NCI-H748 (cell line): ENCODE results near the gene AMBRA1.

Experiments
- DNase-seq: peaks from one replicate; lab custom pipeline; 2025; ENCODE audit not compliant: unreplicated experiment; lab: John Stamatoyannopoulos, UW

Gene AMBRA1

GRCh38 chr11:46593550-46594373 lies at the start of gene AMBRA1:
TSS of gene AMBRA1 (minus strand) at chr11:46594023. CDS start at chr11:46548380, 45,643 bp downstream.
- DNase-seq = peak; percentile 86

DNA sequence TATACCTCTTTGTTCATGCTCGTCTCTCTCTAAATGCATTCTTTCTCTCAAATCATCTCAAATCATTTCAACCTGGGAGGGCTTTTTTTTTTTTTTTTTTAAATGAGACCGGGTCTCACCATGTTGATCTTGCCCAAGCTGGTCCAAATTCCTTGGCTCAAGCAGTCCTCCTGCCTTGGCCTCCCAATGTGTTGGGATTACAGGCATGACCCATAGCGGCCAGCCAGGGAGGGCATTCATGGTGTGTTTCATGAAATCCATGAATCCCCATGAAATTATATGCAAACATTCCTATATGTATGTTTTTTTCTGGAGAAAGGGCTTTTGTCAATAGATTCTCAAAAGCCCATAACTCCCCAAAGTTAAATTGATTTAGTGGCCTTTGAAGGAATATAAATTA lies 49.7 kb upstream of the AMBRA1 start:
- DNase-seq = no peak

GRCh38 chr11:46642627-46643335 lies 49.0 kb upstream of the AMBRA1 start:
- DNase-seq = no peak

DNA sequence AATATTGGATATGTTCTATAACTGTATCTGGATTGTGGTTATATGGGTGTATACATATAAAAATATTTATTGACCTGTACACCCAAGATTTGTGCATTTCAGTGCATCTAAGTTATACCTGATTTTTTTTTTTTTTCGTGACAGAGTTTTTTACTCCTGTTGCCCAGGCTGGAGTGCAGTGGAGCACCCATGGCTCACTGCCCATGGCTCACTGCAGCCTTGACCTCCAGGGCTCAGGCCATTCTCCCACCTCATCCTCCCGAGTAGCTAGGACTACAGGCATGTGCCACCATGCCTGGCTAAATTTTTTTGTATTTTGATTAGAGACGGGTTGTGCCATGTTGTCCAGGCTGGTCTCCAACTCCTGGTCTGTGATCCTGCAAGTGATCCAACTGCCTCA lies 47.8 kb upstream of the AMBRA1 start:
- no peak for DNase-seq

GRCh38 chr11:46640036-46640788 lies 46.4 kb upstream of the AMBRA1 start:
- DNase-seq = no peak

- DNase-seq = no peak
These were observed 45.5 kb upstream of the AMBRA1 start for GRCh38 chr11:46639197-46639839.

GRCh38 chr11:46637546-46637945 lies 43.7 kb upstream of the AMBRA1 start:
- no peak for DNase-seq

GRCh38 chr11:46635557-46636139 lies 41.8 kb upstream of the AMBRA1 start:
- no peak for DNase-seq

- no peak for DNase-seq
These were observed 39.7 kb upstream of the AMBRA1 start for GRCh38 chr11:46633291-46634217.

DNA sequence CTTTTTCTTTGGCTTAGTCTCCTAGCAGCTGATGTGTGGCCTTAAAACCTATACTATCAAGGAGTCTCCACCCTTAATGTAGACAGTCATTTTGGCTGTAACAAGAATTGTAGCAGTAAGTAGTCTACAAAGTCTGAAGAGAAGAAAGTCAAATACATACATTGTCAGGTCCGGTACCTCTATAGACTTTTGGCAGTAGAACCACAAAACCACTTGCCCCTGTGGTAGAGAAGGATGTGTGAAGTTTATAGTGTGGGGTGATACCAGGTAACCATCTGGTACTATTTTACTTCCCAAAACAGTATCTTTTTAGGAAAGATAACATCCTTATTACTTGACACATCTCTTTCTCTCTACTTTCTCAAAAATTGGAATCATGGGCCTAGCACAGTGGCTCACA lies 38.7 kb upstream of the AMBRA1 start:
- DNase-seq = no peak

GRCh38 chr11:46631676-46632075 lies 37.9 kb upstream of the AMBRA1 start:
- no peak for DNase-seq

GRCh38 chr11:46630237-46630636 lies 36.4 kb upstream of the AMBRA1 start:
- no peak for DNase-seq

DNA sequence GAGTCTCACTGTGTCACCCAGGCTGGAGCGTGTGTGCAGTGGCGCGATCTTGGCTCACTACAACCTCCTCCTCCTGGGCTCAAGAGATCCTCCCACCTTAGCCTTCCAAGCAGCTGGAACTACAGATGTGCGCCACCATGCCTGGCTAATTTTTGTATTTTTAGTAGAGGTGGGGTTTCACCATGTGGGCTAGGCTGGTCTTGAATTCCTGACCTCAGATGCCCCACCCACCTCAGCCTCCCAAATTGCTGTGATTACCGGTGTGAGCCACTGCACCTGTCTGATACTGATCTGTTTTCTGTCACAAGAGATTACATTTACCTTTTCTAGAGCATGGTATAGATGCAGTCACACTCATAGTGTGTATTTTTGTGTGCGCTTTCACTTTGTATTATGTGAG lies 35.1 kb upstream of the AMBRA1 start:
- no peak for DNase-seq

GRCh38 chr11:46625406-46625805 lies 31.6 kb upstream of the AMBRA1 start:
- no peak for DNase-seq

DNA sequence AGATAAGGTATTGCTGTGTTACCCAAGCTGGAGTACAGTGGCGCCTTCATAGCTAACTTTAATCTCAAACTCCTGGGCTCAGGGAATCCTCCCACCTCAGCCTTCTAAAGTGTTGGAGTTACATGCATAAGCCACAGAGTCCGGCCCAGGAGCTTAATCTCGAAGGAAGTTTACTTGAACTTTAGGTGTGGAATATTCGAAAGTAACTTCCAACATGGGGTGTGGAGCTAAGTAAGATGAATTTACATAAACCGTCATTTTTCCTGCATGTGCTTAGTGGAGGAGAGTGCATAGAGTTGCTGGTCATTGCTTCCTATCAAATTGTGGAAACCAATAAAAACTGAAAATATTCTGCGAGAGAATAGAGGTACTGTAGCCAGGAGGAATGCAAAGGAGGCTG lies 25.0 kb upstream of the AMBRA1 start:
- no peak for DNase-seq

- no peak for DNase-seq
These were observed 24.1 kb upstream of the AMBRA1 start for GRCh38 chr11:46617972-46618314.

GRCh38 chr11:46617134-46617971 lies 23.5 kb upstream of the AMBRA1 start, which contains the start of the genes ATG13 and HARBI1:
TSS of gene ATG13 (plus strand) at chr11:46617553. CDS start at chr11:46644292, 26,739 bp downstream.
TSS of gene HARBI1 (minus strand) at chr11:46617227. CDS start at chr11:46616237, 990 bp downstream.
- peak; percentile 93 for DNase-seq

GRCh38 chr11:46616551-46617133 lies 22.8 kb upstream of the AMBRA1 start:
- no peak for DNase-seq
